HFF-Myc (cell line): ENCODE data around the gene DRAXIN.

Experiments
- DNase-seq: peaks from one replicate; pipeline ENCODE4 v3.0.0-alpha.2; 2011; ENCODE audit warnings: low read depth; ENCODE audit errors: extremely low read depth
- H3K4me3 ChIP-seq: replicated peaks from 2 replicates; pipeline ENCODE4 v1.5.1; 2011; ENCODE audit warnings: low read depth, mild to moderate bottlenecking, control low read depth, low read length
- TF ChIP-seq, protein P1 (sequence below): IDR thresholded peaks from 2 replicates; pipeline ENCODE4 v1.5.1; 2012; ENCODE audit warnings: mild to moderate bottlenecking, low read depth, low read length, control low read depth; ENCODE audit errors: missing control alignments

The DRAXIN gene

DNA sequence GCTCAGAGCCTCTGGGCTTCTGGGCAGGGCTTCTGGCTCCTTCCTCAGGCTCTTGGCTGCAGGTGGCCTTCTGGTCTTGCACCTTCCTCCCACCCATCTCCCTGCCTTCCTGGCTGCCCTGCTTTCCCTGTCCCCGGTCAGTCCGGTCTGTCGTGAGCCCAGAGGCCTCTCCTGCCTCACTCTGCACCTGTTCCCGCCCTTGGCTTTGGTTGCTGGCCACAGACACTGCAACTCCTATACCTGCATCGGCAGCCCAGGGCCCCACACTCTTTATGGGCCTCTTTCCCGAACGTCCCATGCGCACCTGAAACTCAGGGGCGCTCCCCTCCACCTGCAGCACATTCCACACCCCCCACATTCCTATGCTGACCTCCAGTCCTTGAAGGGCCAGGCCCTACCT lies 45.2 kb upstream of the DRAXIN start:
- no peak for DNase-seq
- TF ChIP-seq, protein P1, sequence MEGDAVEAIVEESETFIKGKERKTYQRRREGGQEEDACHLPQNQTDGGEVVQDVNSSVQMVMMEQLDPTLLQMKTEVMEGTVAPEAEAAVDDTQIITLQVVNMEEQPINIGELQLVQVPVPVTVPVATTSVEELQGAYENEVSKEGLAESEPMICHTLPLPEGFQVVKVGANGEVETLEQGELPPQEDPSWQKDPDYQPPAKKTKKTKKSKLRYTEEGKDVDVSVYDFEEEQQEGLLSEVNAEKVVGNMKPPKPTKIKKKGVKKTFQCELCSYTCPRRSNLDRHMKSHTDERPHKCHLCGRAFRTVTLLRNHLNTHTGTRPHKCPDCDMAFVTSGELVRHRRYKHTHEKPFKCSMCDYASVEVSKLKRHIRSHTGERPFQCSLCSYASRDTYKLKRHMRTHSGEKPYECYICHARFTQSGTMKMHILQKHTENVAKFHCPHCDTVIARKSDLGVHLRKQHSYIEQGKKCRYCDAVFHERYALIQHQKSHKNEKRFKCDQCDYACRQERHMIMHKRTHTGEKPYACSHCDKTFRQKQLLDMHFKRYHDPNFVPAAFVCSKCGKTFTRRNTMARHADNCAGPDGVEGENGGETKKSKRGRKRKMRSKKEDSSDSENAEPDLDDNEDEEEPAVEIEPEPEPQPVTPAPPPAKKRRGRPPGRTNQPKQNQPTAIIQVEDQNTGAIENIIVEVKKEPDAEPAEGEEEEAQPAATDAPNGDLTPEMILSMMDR, result no peak
- no peak overlapping the region for H3K4me3 ChIP-seq

DNA sequence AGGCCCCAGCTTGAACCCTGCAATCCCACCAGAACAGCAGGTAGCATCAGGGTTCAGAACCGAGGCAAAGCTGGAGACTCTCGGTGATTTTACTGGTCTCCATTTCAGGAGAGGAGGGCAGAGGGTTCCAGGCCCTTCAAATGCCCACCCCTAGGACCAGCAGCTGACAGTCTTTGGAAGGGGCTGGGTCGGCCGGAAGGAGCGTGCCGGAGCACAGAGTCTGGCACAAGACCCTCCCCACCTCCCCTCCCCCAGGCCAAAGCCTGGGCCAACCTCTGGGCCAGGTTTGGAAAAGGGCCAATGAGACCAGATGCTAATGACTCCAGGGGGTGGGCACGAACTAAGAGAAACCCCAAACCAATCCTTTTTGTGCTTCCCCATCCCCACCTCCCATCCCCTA lies 44.2 kb upstream of the DRAXIN start:
- H3K4me3 ChIP-seq, result no peak overlapping the region
- TF ChIP-seq, protein P1, result no peak
- no peak for DNase-seq

GRCh38 chr1:11648039-11648438 lies 43.5 kb upstream of the DRAXIN start:
- TF ChIP-seq, protein P1, result no peak
- no peak for DNase-seq
- no peak overlapping the region for H3K4me3 ChIP-seq

DNA sequence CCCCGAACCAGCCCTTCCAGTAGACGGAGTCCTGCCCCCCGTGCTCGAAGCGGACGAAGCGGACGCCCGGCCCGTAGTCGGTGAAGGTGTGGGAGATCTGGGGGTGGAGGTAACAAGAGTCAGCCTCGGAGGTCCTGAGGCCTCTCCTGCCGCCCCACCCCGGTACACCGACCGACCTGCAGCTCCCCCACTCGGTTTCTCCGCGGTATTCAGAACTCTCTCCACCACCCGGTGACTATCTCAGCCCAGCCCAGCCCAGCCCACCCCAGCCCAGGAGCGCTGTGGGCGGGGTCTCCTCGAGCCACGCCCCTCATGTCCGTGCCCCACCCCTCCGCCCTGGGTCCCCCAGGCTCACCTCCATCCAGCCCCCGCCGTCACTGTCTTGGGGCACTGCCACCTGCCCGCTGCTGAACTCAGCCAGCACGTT lies 42.8 kb upstream of the DRAXIN start:
- TF ChIP-seq, protein P1, result no peak
- no peak for DNase-seq
- no peak overlapping the region for H3K4me3 ChIP-seq

DNA sequence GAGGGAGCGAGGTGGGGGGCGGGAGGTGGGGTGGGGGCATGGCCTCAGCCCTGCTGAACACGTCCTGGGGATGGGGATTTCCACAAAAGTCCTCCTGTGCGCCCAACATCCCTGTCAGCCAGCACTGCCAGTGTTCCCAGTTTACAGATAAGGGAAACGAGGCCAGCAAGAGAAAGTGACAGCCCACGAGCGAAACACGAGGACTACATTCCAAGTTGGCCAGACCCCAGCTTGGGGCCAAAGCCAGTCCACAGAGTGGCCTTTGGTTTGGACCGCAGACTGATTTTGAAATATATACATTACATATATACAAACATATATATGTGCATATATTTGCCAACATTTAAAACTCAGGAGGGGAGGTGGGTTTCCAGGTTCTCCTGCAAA lies 42.3 kb upstream of the DRAXIN start:
- no peak for DNase-seq
- TF ChIP-seq, protein P1, result no peak
- no peak overlapping the region for H3K4me3 ChIP-seq

GRCh38 chr1:11649624-11650330 lies 41.7 kb upstream of the DRAXIN start:
- H3K4me3 ChIP-seq, result no peak overlapping the region
- DNase-seq, result no peak
- TF ChIP-seq, protein P1, result no peak
